HCT116 (cell line): ENCODE measurements around the gene IL1RAP. TPM values are rescaled to one million over a fixed set of nuclear protein-coding genes. Genes with fewer than 3 reads are reported as not detected.

Experiments
- ATAC-seq: fragments of 200-7000 bp; cut with Tn5 transposase; 2 replicates; pipeline ENCODE4 v1.9.1; 2020; ENCODE audit warnings: mild to moderate bottlenecking, moderate library complexity
- BruUV-seq: library from RNA; stranded (reverse); fragments of 400-500 nt; replicated peaks from 2 replicates; lab custom pipeline; 2021; lab: Mats Ljungman, UMichigan
- CTCF ChIA-PET: fragments of 300-600 bp; sonication (Branson Sonifier 250); formaldehyde crosslinking; loops from one replicate; lab custom pipeline; 2021; ENCODE audit warnings: antibody characterized with exemption; lab: Charles Lee
- POLR2A ChIA-PET: fragments of 300-600, 350-600 bp; sonication (Branson Sonifier 250); formaldehyde crosslinking; loops from one replicate; lab custom pipeline; 2021; ENCODE audit warnings: antibody characterized with exemption; lab: Charles Lee
- RAD21 ChIA-PET, 2 experiments: fragments of 300-600 bp; sonication (Branson Sonifier 250); formaldehyde crosslinking; loops; one replicate each; lab custom pipeline; 2023; ENCODE audit warnings: low total read pairs in 2 of 2; ENCODE audit not compliant: uncharacterized antibody in 2 of 2, unreplicated experiment in 2 of 2, low non-redundant PET in 1 of 2; lab: Charles Lee
- DNase-seq: peaks from one replicate; pipeline ENCODE4 v3.0.0-alpha.2; 2010; ENCODE audit warnings: low read depth, low spot score
- H2AFZ ChIP-seq: fragments of 200-600 bp; shearing (Covaris generic), sonication (generic); 2 replicates; pipeline ENCODE4 v1.6.1; 2017; ENCODE audit warnings: low read depth, mixed run types, mixed read lengths, antibody characterized with exemption, low read length; ENCODE audit not compliant: poor library complexity, severe bottlenecking
- H3K27ac ChIP-seq: 2 replicates; pipeline ENCODE4 v1.5.1; 2012; ENCODE audit warnings: low read depth, low read length
- H3K27me3 ChIP-seq: fragments of 200-600 bp; sonication (generic); 2 replicates; pipeline ENCODE4 v1.6.1; 2016; ENCODE audit warnings: mixed run types, low read length, mixed read lengths; ENCODE audit not compliant: insufficient read depth
- H3K36me3 ChIP-seq, 2 experiments: fragments of 200-500 bp in 1 of 2; fragments of 200-600 bp in 1 of 2; sonication (Bioruptor generic) in 1 of 2; sonication (generic) in 1 of 2; 2 replicates each; pipeline versions ENCODE4 v1.5.1 to v1.6.1; 2014 to 2016; ENCODE audit warnings: low read length in 2 of 2, inconsistent platforms in 1 of 2, mixed read lengths in 1 of 2, mixed run types in 1 of 2; ENCODE audit not compliant: insufficient read depth in 2 of 2, control insufficient read depth in 1 of 2
- H3K4me1 ChIP-seq, 2 experiments: fragments of 200-600 bp in 1 of 2; sonication (generic) in 1 of 2; 2 replicates each; pipeline versions ENCODE4 v1.5.1 to v1.6.1; 2012 to 2017; ENCODE audit warnings: low read length in 2 of 2, inconsistent platforms in 1 of 2, mild to moderate bottlenecking in 1 of 2, mixed read lengths in 1 of 2, mixed run types in 1 of 2, moderate library complexity in 1 of 2; ENCODE audit not compliant: insufficient read depth in 2 of 2, control insufficient read depth in 1 of 2
- H3K4me2 ChIP-seq: fragments of 200-600 bp; sonication (generic); 2 replicates; pipeline ENCODE4 v1.6.1; 2017; ENCODE audit warnings: mixed run types, low read length, mixed read lengths
- H3K4me3 ChIP-seq, 2 experiments: fragments of 200-600 bp in 1 of 2; sonication (generic) in 1 of 2; replicated peaks in 1 of 2; 2 replicates each; pipeline ENCODE4 v1.5.1; 2011 to 2016; ENCODE audit warnings: low read length in 2 of 2, control low read depth in 1 of 2, low read depth in 1 of 2, mild to moderate bottlenecking in 1 of 2, mixed read lengths in 1 of 2, mixed run types in 1 of 2
- H3K79me2 ChIP-seq: fragments of 200-600 bp; sonication (generic); 2 replicates; pipeline ENCODE4 v1.6.1; 2017; ENCODE audit warnings: mild to moderate bottlenecking, mixed run types, low read length, moderate library complexity, mixed read lengths; ENCODE audit not compliant: insufficient read depth
- H3K9ac ChIP-seq: fragments of 200-600 bp; sonication (generic); 2 replicates; pipeline ENCODE4 v1.6.1; 2016; ENCODE audit warnings: low read length, mixed read lengths
- H3K9me2 ChIP-seq: fragments of 200-600 bp; sonication (generic), shearing (Covaris generic); 2 replicates; pipeline ENCODE4 v1.6.1; 2017; ENCODE audit warnings: mixed run types, mild to moderate bottlenecking, moderate library complexity; ENCODE audit not compliant: insufficient read depth
- H3K9me3 ChIP-seq, 2 experiments: fragments of 200-500 bp in 1 of 2; fragments of 200-600 bp in 1 of 2; sonication (Bioruptor generic) in 1 of 2; sonication (generic) in 1 of 2; 2 replicates each; pipeline ENCODE4 v1.6.1; 2014 to 2017; ENCODE audit warnings: low read length in 2 of 2, mixed read lengths in 2 of 2, inconsistent platforms in 1 of 2, low read depth in 1 of 2, mild to moderate bottlenecking in 1 of 2, mixed run types in 1 of 2, moderate library complexity in 1 of 2; ENCODE audit not compliant: control insufficient read depth in 1 of 2, insufficient read depth in 1 of 2
- H4K20me1 ChIP-seq: fragments of 200-600 bp; sonication (generic), shearing (Covaris generic); 2 replicates; pipeline ENCODE4 v1.6.1; 2017; ENCODE audit warnings: mixed run types, mild to moderate bottlenecking, moderate library complexity; ENCODE audit not compliant: insufficient read depth
- CBX3 ChIP-seq: IDR thresholded peaks from 2 replicates; pipeline ENCODE4 v1.6.1; 2012; ENCODE audit warnings: low read depth
- CTCF ChIP-seq, 3 experiments: fragments of 200-600 bp in 1 of 3; sonication (generic) in 1 of 3; IDR thresholded peaks in 2 of 3; conservative IDR thresholded peaks in 1 of 3; 2 replicates each; pipeline ENCODE4 v1.5.1; 2012 to 2017; ENCODE audit warnings: low read depth in 2 of 3, low read length in 2 of 3, antibody characterized with exemption in 1 of 3, borderline replicate concordance in 1 of 3, control low read depth in 1 of 3, mild to moderate bottlenecking in 1 of 3, mixed read lengths in 1 of 3, mixed run types in 1 of 3, moderate library complexity in 1 of 3; ENCODE audit not compliant: insufficient read depth in 1 of 3
- EGR1 ChIP-seq: IDR thresholded peaks from 2 replicates; pipeline ENCODE4 v1.6.1; 2012; ENCODE audit warnings: low read depth
- POLR2A ChIP-seq: IDR thresholded peaks from 2 replicates; pipeline ENCODE4 v1.7.0; 2011; ENCODE audit warnings: borderline replicate concordance; ENCODE audit not compliant: insufficient read depth, insufficient read length; ENCODE audit errors: extremely low read depth
- POLR2AphosphoS5 ChIP-seq: IDR thresholded peaks from 2 replicates; pipeline ENCODE4 v1.6.1; 2011; ENCODE audit warnings: mild to moderate bottlenecking, low read depth, low read length, moderate library complexity
- REST ChIP-seq: IDR thresholded peaks from 2 replicates; pipeline ENCODE4 v1.6.1; 2012; ENCODE audit warnings: low read depth
- SP1 ChIP-seq: IDR thresholded peaks from 2 replicates; pipeline ENCODE4 v1.6.1; 2012; ENCODE audit warnings: low read depth
- ZBTB33 ChIP-seq: IDR thresholded peaks from 2 replicates; pipeline ENCODE4 v1.6.1; 2011; ENCODE audit warnings: mild to moderate bottlenecking, low read length, moderate library complexity; ENCODE audit not compliant: insufficient replicate concordance; ENCODE audit errors: extremely low read depth
- ZFX ChIP-seq: fragments of 450-650 bp; IDR thresholded peaks from 2 replicates; pipeline ENCODE4 v1.6.1; 2017
- intact Hi-C: fragments of 100-400 bp; cut with micrococcal nuclease; formaldehyde crosslinking; loops from 2 replicates; pipeline ENCODE4 v1.10.0; 2022
- total RNA-seq: library from RNA; stranded (reverse); gene quantifications from one replicate; pipeline ENCODE4 v1.2.1, GENCODE V29; 2021; ENCODE audit not compliant: unreplicated experiment

The IL1RAP gene
- total RNA-seq, 1 experiment from 2014 or later: 5.8 TPM

GRCh38 chr3:190595807-190596206 lies 81.9 kb downstream of the IL1RAP start:
- Histone ChIP-seq H3K79me2 (no peaks in the 10 kb centered on the region), H3K36me3 (no peaks in the 10 kb centered on the region), H3K4me2 (no peak overlapping the region), H2AFZ (no peak overlapping the region), H3K9me3 (no peaks in the 10 kb centered on the region), H3K27ac (no peak overlapping the region), H3K4me3 (no peak overlapping the region), H4K20me1 (no peaks in the 10 kb centered on the region), H3K9ac (no peak overlapping the region), H3K4me1 (no peaks in the 10 kb centered on the region), H3K9me2 (no peaks in the 10 kb centered on the region), H3K27me3 (no peaks in the 10 kb centered on the region)
- ATAC-seq: no peak
- no peak for DNase-seq
- ChIA-PET RAD21 (no interaction called here), POLR2A (no interaction called here), CTCF (no interaction called here)
- no peak for TF ChIP-seq ZFX
- TF ChIP-seq SP1: no peak
- TF ChIP-seq EGR1: no peak
- no peak for TF ChIP-seq CTCF (IDR thresholded peaks at IDR 0.05 in 2 of 3, conservative IDR thresholded peaks at IDR 0.05 in 1 of 3; ENCODE audit: borderline replicate concordance in 1 of 3, insufficient read depth in 1 of 3, low read depth in 2 of 3, low read length in 2 of 3)
- no peak for TF ChIP-seq CBX3
- TF ChIP-seq REST: no peak
- no peak for TF ChIP-seq POLR2AphosphoS5
- TF ChIP-seq ZBTB33: no peak
- TF ChIP-seq POLR2A: no peak
- BruUV-seq: no TSS peak
- intact Hi-C loops: no loop called here
